GM18520 (cell line): ENCODE measurements around the gene NDUFA6.
A peak's percentile ranks its signal among the peaks of the same experiment; 100 is the strongest.
"Not testable (repeated sequence)": the region's sequence is repeated elsewhere in the genome, so short reads cannot be mapped to it uniquely, and the experiment has no call there.

Source experiments
- ATAC-seq: cut with Tn5 transposase; IDR thresholded peaks from one replicate; pipeline ENCODE4 v1.9.1; 2021; ENCODE audit not compliant: unreplicated experiment

Gene NDUFA6

GRCh38 chr22:42072606-42073330 lies 17.8 kb downstream of the NDUFA6 start:
- no peak for ATAC-seq

DNA sequence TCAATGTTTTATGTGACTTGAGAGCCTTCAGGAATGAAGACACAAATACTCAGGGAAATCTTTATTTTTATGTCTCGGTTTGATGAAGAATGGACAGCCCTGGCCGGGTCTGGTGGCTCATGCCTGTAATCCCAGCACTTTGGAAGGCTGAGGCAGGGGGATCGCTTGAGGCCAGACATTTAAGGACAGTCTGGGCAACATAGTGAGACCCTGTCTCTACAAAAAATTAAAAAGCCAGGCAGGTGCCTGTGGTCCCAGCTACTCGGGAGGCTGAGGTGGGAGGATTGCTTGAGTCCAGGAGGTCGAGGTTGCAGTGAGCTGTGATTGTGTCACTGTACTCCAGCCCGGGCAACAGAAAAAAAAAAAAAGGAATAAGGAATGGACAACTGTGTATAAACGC lies 19.1 kb downstream of the NDUFA6 start:
- ATAC-seq = not testable (repeated sequence)

DNA sequence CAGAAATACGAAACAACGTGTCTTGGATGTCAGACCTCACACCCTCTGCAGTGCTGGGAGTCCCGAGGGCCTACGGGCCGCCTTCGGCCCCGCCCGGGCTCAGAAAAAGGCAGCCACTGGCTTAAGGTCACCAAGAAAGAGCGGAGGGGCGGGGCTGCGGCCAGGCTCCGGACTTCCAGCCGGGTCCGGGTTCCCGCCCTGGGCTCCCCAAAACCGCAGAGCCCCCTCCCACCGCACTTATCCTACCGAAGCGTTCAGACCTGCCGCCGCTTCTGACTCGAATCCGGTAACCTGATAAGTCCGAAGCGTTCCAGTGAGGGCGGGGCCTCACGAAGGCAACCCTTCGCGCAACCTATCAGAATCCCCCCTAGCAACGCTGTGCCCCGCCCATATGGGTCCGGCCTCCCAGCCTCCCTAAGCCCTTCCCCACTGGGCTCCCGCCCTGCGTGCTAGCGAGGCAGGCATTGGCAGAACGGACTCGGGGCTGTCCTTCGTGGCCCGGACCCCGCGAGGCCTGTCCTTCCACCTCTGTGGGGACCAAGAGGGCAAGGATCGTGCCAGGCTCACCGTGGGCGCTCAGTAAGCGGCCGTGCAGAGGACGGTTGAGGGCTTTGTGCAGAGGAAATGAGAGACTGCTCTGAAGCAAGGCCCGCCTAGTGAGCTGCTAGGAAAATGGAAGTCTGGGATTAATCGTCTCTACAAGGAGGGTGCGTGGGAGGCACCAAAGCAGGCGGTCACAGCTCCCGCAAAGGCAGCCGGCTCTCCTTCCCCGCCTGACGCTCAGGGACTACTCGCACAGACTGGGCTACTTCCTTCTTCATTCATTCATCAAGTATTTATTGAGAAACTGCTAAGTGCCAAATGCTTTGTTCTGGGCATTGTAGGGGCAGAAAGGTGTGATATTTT lies 19.8 kb downstream of the NDUFA6 start, which contains the start of gene NAGA:
NAGA (minus strand) TSS at position 296 of the 906 bp plus-strand sequence. CDS start 515 bp downstream, outside the sequence.
- ATAC-seq = peak; percentile 86

DNA sequence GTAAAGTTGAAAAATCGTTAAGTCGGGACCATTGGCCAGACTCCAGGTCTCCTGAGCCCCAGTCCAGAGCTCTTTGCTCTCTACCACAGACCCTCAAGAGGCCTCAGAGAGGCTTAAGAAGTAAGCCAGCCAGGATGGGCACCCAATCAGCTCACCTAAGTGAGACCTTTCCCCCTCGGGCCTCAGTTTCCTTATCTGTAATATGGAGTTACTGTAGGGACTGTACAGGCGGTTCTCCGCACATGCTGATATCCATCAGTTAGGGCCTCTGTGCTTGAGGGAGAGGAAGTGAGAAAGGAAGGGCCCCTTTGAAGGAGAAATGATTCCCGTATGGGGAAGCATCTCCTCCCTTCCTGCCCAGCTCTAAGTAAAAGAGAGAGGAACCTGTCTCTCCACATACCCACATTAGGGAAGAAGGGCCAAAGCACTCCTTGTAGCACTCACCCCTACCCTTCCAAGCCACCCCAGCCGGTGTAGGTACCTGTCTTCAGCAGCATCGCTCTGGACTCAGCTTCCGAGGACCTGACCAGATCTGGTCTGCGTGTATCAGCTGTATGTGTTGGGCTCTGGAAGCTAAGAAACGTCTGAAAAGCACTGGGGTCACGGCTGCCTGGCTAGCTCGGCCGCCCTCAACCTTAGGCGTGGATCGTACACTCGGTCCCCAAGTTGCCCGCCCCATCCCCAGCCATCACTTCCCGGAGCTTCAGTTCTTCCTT lies 20.6 kb downstream of the NDUFA6 start:
- ATAC-seq = no peak

DNA sequence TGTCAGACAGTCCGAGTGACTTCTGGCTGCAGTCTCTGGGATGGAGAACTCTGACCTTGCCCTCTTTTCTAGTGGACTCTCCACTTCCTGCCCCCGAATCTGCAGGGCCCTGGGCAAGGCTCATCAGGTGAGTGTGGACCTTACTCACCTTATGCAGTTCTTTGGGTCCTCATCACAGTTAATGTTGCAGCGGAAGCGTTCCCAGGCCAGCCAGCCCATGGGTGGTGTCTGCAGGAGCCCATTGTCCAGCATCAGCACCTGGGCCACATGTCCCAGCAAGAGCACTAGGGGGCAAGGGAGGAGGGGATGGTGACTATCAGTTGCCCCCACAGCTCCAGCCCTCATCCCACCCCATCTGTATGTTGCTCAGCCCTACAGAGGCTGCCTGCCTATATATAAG lies 22.3 kb downstream of the NDUFA6 start:
- no peak for ATAC-seq

DNA sequence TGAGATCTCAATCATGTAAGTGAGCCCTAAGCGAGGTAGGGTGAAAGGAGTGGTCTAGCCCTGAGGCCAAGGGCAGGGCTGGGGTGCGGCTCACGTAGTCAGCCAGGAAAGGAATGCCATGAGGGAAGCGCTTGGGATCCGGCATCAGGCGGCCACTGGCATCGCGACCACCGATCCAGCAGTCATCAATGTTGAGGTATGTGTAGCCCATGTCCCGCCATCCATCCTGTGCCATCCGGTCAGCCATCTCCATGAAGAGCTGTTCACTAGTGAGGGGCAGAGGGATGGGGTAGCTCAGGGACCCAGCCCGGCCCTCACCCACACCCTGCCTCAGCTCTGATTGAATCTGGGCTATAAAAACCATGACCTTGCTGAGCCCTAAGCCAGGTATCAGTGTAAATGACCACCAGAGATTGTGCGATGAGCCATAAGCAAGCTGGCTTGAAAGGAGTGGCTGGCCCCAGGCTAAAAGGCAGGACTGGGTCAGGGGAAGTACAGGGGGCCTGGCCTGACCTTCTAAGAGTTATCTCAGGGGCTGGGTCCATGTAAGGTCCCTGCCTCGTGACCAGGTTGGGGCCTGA lies 22.8 kb downstream of the NDUFA6 start:
- no peak for ATAC-seq

- no peak for ATAC-seq
Measured at GRCh38 chr22:42066937-42067336, 23.6 kb downstream of the NDUFA6 start.

DNA sequence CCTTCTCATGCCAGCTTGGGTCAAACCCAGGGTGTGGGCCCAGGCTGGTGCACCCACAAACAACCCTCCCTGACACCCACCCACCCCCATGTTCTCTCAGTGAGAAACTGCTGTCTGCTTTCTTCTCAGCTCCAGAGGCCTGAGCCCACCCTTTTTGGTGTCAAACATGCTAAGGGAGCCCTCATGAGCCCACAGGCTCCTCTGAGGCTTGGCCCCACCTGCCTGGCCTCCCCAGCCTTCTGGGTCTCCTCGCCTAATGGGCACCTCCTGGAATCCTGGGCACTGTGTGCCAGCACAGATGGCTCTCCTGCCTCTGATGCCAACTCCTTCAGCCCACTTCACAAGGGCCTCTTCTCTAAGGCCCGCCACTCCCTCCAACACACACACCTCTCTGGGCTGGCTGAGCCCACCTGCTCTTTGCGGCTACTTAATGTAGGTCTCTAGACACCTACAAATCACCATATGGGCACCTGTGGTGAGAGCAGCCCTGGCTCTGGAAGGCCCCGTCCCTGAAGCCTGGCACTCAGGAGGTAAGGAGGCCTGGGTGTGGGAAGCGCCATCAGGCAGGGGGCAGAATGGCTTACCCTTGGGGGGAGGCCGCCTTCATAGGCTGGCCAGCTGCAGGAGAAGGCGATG lies 24.3 kb downstream of the NDUFA6 start:
- ATAC-seq = no peak

DNA sequence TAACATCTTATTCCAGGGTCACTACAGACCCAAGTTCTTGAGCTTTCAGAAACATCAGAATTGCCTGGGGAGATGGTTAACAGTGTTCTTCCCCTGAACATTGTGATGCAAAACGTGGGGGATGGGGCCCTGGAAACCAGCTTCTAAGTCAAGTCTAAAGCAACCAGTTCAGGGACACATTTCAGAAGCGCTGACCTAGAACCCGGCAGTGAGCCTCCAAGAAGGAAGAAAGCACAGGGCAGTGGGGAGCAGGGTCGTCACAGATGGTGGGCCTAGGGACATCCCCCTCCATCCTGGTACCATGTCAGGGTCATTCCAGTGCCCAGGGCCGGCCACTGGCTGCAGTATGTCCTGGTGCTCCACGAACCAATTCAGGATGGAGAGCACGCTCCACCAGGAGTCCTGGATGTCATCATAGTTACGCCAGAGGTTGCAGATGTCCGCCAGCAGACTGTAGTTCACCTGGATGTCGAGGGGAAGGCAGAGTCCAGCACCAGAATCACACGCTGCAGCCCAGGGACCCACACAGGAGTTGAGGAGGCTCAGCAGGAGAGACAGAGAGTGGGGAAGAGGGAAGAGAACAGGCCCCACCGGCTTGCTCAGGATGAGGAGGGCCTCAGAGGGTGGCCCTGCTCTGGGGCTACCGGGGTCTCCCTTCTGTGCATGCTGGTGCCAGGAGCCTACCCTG lies 25.0 kb downstream of the NDUFA6 start:
- ATAC-seq = no peak

DNA sequence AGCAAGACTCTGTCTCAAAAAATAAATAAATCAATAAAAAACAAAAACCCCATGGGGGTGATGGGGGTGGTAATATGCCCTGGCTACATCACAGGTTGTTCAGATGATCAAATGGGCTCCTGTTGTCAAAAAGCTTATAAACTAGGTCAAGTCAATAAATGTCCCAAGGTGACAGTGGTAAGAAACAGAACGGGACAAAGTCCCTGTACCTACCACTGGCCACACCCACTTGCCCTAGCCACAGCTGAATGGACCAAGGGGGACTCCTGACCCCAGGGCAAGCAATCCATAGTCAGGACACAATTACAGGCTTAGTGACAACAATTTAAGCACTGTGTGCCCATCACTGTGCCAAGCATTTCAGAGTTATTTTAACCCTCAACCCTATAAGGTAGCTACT lies 25.9 kb downstream of the NDUFA6 start:
- ATAC-seq = no peak

DNA sequence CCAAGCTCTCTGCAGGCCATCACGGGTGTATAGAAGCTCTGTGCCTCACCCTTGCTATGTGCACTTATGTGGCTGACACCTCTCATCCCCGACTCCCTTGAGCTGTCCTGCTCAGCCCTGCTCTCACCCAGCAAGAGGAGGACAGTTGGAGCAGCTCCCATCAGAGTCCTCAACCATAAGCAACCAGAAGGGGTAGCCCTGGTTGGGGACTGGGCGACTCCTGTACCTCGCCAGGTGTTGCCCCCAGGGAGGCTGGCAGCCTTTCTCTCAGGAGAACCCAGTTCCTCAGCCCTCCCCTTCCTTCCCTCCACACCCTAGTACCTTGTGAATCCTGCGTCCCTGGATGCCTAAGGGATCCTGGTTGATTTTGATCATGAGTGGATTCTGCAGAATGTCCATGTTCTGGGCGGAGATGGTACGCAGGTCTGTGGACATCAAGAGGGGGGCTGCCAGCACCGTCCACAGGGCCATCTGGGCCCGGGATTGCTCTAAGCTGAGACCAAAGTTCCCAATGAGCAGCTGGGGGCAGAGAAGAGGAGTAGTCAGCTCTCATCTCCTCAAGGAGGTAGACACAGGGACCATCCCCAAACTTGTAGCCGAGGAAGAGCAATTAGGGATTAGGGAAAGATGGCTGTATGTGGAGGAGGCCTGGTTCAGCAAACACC lies 27.9 kb downstream of the NDUFA6 start:
- ATAC-seq = no peak

DNA sequence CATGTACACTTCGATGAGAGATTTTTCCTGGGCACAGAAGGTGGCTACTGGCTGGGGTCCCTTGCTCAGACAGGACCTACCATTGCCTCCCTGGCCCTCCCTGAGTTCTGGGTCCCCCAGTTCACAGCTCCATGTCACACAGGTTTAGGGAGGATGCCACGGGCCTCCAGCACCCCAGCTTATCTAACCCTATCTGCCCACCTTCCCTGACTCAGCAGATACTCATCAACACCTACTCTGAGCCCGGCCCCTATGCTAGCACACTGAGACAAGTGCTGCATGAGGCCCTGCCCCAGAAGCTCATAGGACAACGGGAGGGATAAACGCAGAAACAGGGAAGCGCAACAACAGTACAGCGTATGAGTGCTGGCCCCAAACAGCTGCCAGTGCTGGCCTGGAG lies 29.5 kb downstream of the NDUFA6 start:
- no peak for ATAC-seq

DNA sequence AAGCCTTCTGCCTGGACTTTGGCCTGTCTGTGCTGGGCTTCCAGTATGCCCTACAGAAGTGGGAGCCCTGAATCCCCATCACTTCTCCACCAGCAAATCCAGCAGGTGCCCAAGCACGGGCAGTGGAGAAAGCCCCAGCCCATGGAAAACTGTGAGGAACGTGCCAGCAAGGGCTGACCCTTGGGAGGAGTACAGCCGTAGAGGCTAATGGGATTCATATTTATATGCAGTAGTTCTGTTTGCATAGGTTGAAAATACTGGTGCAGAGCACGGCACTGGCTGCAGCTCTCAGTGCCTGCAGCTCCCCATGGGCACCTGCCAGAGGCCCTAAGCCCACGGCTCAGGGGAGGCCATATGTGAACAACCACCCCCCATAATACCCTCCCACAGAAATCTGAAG lies 30.1 kb downstream of the NDUFA6 start:
- ATAC-seq = no peak

GRCh38 chr22:42056757-42057511 lies 33.6 kb downstream of the NDUFA6 start:
- no peak for ATAC-seq

- ATAC-seq = no peak
Measured at GRCh38 chr22:42052765-42053164, 37.8 kb downstream of the NDUFA6 start.

GRCh38 chr22:42050641-42051180 lies 39.9 kb downstream of the NDUFA6 start:
- ATAC-seq = no peak

- ATAC-seq = no peak
Measured at GRCh38 chr22:42041784-42042183, 48.8 kb downstream of the NDUFA6 start.

- ATAC-seq = no peak
Measured at GRCh38 chr22:42039271-42039670, 51.3 kb downstream of the NDUFA6 start.
